ENCODE measurements around the gene PGAM2.
A peak's percentile ranks its signal among the peaks of the same experiment; 100 is the strongest.

The PGAM2 gene

GRCh38 chr7:44107961-44108767, 42.8 kb upstream of the PGAM2 start:
- Histone ChIP-seq H3K4me1 (ENCODE audit: insufficient read depth, low read length) (no peaks in the 10 kb centered on the region), H3K9me3 (ENCODE audit: insufficient read depth, low read depth, low read length) (no peaks in the 10 kb centered on the region), H3K36me3 (ENCODE audit: insufficient read depth, low read depth, low read length) (peaks cover 6% of the 10 kb centered on the region; the same call in 1 of the 2 replicates), H3K9ac (ENCODE audit: low read depth, low read length) (no peak overlapping the region), H3K27ac (ENCODE audit: low read length) (no peak overlapping the region), H3K27me3 (ENCODE audit: insufficient read depth, low read length) (peaks cover 23% of the 10 kb centered on the region), H3K4me3 (ENCODE audit: low read length) (no peak overlapping the region)

DNA sequence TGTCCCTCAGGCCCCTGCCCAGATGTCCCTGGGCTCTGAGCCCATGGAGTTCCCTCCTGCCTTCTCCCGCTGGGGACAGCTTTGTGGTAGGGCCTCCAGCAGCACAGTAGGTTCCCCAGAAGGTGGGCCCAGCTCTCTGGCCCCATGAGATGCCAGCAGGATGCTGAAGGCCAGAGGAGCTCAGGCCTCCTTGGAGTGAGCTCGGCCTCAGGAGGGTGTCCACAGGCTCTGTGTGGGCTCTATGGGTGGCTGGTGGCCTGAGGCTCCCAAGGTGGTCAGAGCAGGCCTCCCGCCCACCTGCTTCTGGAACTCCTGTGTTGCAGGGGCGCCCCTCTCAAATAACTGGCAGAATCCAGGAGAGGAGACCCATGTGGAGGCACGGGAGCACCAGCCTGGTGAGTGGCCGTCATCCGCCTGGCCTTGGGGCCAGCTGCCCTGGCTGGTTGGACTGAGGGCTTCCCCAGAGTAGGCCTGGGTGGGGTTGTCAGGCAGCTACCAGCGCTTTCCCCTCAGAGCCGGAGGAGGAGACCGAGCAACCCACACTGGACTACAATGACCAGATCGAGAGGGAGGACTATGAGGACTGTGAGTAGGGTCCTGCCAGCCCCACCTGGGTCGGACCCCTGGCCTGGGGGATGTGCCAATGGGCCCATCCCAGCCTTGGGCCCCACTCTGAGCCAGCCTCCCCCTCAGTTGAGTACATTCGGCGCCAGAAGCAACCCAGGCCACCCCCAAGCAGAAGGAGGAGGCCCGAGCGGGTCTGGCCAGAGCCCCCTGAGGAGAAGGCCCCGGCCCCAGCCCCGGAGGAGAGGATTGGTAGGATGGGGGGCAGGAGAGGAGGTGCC, 42.0 kb upstream of the PGAM2 start:
- Histone ChIP-seq H3K9ac (ENCODE audit: low read depth, low read length) (no peak overlapping the region), H3K9me3 (ENCODE audit: insufficient read depth, low read depth, low read length) (no peaks in the 10 kb centered on the region), H3K4me1 (ENCODE audit: insufficient read depth, low read length) (no peaks in the 10 kb centered on the region), H3K27me3 (ENCODE audit: insufficient read depth, low read length) (peaks cover 30% of the 10 kb centered on the region), H3K4me3 (ENCODE audit: low read length) (no peak overlapping the region), H3K36me3 (ENCODE audit: insufficient read depth, low read depth, low read length) (peaks cover 6% of the 10 kb centered on the region; the same call in 1 of the 2 replicates), H3K27ac (ENCODE audit: low read length) (no peak overlapping the region)

- no peak overlapping the region for H3K9ac ChIP-seq (ENCODE audit: low read depth, low read length)
- H3K36me3 ChIP-seq (ENCODE audit: insufficient read depth, low read depth, low read length), result peaks cover 6% of the 10 kb centered on the region; the same call in 1 of the 2 replicates
- H3K9me3 ChIP-seq (ENCODE audit: insufficient read depth, low read depth, low read length), result no peaks in the 10 kb centered on the region
- no peak overlapping the region for H3K4me3 ChIP-seq (ENCODE audit: low read length)
- peaks cover 31% of the 10 kb centered on the region for H3K27me3 ChIP-seq (ENCODE audit: insufficient read depth, low read length)
- H3K4me1 ChIP-seq (ENCODE audit: insufficient read depth, low read length), result no peaks in the 10 kb centered on the region
- H3K27ac ChIP-seq (ENCODE audit: low read length), result no peak overlapping the region
Measured at GRCh38 chr7:44106311-44107065, 41.1 kb upstream of the PGAM2 start.

DNA sequence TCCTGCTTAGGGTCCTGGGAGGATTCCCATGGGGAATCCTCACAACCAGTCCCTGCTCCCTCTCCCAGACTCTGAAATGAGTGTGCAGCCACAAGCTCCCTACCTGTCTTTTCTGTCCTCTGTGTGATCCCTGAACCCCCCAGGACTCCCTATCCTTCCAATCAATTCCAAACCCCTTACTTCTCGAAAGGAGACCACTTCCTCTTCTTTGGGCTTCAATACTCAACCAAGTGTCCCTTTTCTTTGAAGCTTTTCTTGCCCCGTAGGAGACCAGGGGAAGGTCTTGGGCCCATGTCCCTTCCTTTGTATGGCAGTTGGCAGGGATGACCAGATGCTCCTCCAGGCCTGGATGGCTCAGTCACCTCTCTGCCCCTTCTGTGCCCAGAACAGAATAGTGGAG, 40.5 kb upstream of the PGAM2 start:
- peaks cover 6% of the 10 kb centered on the region; the same call in 1 of the 2 replicates for H3K36me3 ChIP-seq (ENCODE audit: insufficient read depth, low read depth, low read length)
- H3K27ac ChIP-seq (ENCODE audit: low read length), result no peak overlapping the region
- no peaks in the 10 kb centered on the region for H3K4me1 ChIP-seq (ENCODE audit: insufficient read depth, low read length)

GRCh38 chr7:44104860-44105771, 39.7 kb upstream of the PGAM2 start:
- peak overlapping the region; percentile 74 for H3K4me3 ChIP-seq (ENCODE audit: low read length)
- H3K9me3 ChIP-seq (ENCODE audit: insufficient read depth, low read depth, low read length), result no peaks in the 10 kb centered on the region
- peaks cover 31% of the 10 kb centered on the region for H3K27me3 ChIP-seq (ENCODE audit: insufficient read depth, low read length)
- H3K9ac ChIP-seq (ENCODE audit: low read depth, low read length), result peak overlapping the region; percentile 59; the same call in 1 of the 2 replicates
- no peaks in the 10 kb centered on the region for H3K4me1 ChIP-seq (ENCODE audit: insufficient read depth, low read length)
- peaks cover 2% of the 10 kb centered on the region; the same call in 1 of the 2 replicates for H3K36me3 ChIP-seq (ENCODE audit: insufficient read depth, low read depth, low read length)
- no peak overlapping the region for H3K27ac ChIP-seq (ENCODE audit: low read length)

More for the DNA sequence above, 40.5 kb upstream of the PGAM2 start:
- H3K27me3 ChIP-seq (ENCODE audit: insufficient read depth, low read length), result peaks cover 31% of the 10 kb centered on the region
- H3K4me3 ChIP-seq (ENCODE audit: low read length), result no peak overlapping the region; the same call in 1 of the 2 replicates
- H3K9ac ChIP-seq (ENCODE audit: low read depth, low read length), result no peak overlapping the region
- H3K9me3 ChIP-seq (ENCODE audit: insufficient read depth, low read depth, low read length), result no peaks in the 10 kb centered on the region

DNA sequence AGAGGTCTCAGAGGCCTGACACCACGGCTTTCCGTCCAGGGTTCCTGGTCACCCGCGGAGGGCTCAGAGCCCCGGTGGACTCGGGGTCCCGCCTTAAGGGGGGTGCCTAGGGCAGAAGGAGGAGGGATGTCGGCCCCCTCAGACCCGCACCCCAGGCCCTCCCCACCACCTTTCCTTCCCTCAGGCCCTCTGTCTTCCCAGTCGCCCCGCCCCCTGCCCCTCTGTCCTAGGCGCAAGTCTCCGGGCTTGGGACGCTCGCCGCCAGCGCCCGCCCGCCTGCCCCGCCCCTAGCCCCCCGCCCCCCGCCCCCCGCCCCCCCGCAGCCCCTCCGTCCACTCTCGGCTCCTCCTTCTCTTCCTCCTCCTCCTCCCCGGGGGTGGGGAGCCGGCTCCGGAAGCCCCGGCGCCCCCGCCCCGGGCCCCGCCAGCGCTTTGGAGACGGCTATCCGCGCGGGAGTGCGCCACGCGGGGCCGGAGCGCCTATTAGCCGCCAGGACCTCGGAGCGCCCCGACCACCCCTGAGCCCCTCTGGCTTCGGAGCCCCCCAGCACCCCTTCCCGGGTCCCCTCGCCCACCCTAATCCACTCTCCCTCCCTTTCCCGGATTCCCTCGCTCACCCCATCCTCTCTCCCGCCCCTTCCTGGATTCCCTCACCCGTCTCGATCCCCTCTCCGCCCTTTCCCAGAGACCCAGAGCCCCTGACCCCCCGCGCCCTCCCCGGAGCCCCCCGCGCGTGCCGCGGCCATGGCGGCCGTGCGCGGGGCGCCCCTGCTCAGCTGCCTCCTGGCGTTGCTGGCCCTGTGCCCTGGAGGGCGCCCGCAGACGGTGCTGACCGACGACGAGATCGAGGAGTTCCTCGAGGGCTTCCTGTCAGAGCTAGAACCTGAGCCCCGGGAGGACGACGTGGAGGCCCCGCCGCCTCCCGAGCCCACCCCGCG, 38.8 kb upstream of the PGAM2 start, which contains the start of gene AEBP1:
AEBP1 (plus strand) TSS at position 423 of the 937 bp plus-strand sequence; CDS start at position 744, 321 bp downstream.
- Histone ChIP-seq H3K9ac (ENCODE audit: low read depth, low read length) (peak within 1 kb of the TSS; percentile 59; the same call in 1 of the 2 replicates), H3K4me1 (ENCODE audit: insufficient read depth, low read length) (no peaks in the 10 kb centered on the region), H3K36me3 (ENCODE audit: insufficient read depth, low read depth, low read length) (no peaks in the 10 kb centered on the region), H3K9me3 (ENCODE audit: insufficient read depth, low read depth, low read length) (no peaks in the 10 kb centered on the region), H3K27me3 (ENCODE audit: insufficient read depth, low read length) (peaks cover 31% of the 10 kb centered on the region), H3K4me3 (ENCODE audit: low read length) (peak within 1 kb of the TSS; percentile 74), H3K27ac (ENCODE audit: low read length) (no peak within 1 kb of the TSS)

DNA sequence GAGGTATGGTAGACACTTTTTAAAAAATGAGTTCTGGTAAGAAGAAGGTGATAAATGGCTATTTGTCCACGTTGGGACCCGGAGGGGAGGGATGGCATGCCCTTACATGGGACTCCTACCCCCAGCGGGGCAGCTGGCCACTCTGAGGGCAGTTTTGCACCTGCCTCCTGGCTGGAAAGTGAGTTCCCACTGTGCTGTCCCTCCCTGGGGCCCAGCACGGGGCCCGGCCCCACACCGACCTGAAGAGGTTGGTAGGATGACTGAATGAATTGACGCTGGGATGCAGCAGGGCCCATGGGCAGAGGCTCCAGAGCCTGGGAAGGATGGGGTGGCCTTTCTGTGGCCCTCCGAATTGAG, 38.2 kb upstream of the PGAM2 start:
- Histone ChIP-seq H3K27me3 (ENCODE audit: insufficient read depth, low read length) (peaks cover 31% of the 10 kb centered on the region), H3K9me3 (ENCODE audit: insufficient read depth, low read depth, low read length) (no peaks in the 10 kb centered on the region), H3K36me3 (ENCODE audit: insufficient read depth, low read depth, low read length) (no peaks in the 10 kb centered on the region), H3K4me1 (ENCODE audit: insufficient read depth, low read length) (no peaks in the 10 kb centered on the region), H3K27ac (ENCODE audit: low read length) (no peak overlapping the region), H3K9ac (ENCODE audit: low read depth, low read length) (no peak overlapping the region), H3K4me3 (ENCODE audit: low read length) (peak overlapping the region; percentile 64)

DNA sequence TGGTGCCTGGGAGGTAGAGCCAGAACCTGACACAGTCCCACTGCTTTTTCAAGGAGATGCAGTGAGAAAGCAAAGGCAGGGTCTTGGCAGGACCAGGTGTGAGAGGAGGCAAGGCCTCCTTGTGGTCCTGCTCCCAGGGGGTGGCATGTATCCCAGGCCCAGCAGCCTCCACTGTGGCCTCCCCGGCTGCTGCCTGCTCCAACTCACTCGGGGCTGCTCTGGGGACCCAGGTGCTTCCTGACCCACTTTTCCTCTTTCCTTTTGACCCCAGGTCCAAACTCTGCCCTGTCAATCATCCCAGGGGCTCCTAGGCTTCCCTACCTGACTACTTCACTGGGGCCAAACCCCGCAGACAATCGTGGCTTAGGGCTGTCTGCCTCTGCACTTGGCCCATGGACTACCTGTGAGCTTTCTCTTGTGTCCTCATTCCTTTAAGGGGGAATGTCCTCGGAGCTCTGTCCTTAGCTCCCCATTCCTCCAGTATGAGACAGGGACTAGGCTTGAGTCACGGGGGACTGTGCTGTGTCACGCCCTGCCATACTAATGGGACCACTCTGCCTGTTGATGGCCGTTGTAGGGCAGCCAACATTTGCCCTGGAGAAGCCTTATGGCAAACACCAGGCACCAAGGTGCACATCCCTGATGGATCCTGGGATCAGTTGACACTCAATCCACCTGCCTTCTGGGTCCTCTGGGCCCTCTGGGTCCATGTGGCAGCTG, 37.6 kb upstream of the PGAM2 start:
- Histone ChIP-seq H3K27me3 (ENCODE audit: insufficient read depth, low read length) (peaks cover 31% of the 10 kb centered on the region), H3K4me3 (ENCODE audit: low read length) (no peak overlapping the region), H3K9me3 (ENCODE audit: insufficient read depth, low read depth, low read length) (no peaks in the 10 kb centered on the region), H3K36me3 (ENCODE audit: insufficient read depth, low read depth, low read length) (no peaks in the 10 kb centered on the region), H3K9ac (ENCODE audit: low read depth, low read length) (no peak overlapping the region), H3K4me1 (ENCODE audit: insufficient read depth, low read length) (no peaks in the 10 kb centered on the region), H3K27ac (ENCODE audit: low read length) (no peak overlapping the region)

- Histone ChIP-seq H3K4me1 (ENCODE audit: insufficient read depth, low read length) (no peaks in the 10 kb centered on the region), H3K4me3 (ENCODE audit: low read length) (no peak overlapping the region), H3K9ac (ENCODE audit: low read depth, low read length) (no peak overlapping the region), H3K9me3 (ENCODE audit: insufficient read depth, low read depth, low read length) (no peaks in the 10 kb centered on the region), H3K27me3 (ENCODE audit: insufficient read depth, low read length) (peaks cover 31% of the 10 kb centered on the region), H3K36me3 (ENCODE audit: insufficient read depth, low read depth, low read length) (no peaks in the 10 kb centered on the region), H3K27ac (ENCODE audit: low read length) (no peak overlapping the region)
Measured at GRCh38 chr7:44101966-44102845, 36.8 kb upstream of the PGAM2 start.
